ENCODE results near the gene SAMD4B. TPM values are rescaled to one million over a fixed set of nuclear protein-coding genes. Genes with fewer than 3 reads are reported as not detected.

Gene SAMD4B
- total RNA-seq, 4 donors from 2014 or later: 103 to 193 (median 115) TPM

- H3K27ac ChIP-seq: no peak overlapping the region
- H3K9me3 ChIP-seq: no peaks in the 10 kb centered on the region
- TF ChIP-seq POLR2A (IDR thresholded peaks at IDR 0.05) (no peak), EP300 (IDR thresholded peaks at IDR 0.05) (no peak)
- TF ChIP-seq, protein P1, sequence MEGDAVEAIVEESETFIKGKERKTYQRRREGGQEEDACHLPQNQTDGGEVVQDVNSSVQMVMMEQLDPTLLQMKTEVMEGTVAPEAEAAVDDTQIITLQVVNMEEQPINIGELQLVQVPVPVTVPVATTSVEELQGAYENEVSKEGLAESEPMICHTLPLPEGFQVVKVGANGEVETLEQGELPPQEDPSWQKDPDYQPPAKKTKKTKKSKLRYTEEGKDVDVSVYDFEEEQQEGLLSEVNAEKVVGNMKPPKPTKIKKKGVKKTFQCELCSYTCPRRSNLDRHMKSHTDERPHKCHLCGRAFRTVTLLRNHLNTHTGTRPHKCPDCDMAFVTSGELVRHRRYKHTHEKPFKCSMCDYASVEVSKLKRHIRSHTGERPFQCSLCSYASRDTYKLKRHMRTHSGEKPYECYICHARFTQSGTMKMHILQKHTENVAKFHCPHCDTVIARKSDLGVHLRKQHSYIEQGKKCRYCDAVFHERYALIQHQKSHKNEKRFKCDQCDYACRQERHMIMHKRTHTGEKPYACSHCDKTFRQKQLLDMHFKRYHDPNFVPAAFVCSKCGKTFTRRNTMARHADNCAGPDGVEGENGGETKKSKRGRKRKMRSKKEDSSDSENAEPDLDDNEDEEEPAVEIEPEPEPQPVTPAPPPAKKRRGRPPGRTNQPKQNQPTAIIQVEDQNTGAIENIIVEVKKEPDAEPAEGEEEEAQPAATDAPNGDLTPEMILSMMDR (IDR thresholded peaks at IDR 0.05): no peak
- peaks cover 0 to 19% of the 10 kb centered on the region in 2 donors for H3K27me3 ChIP-seq
- WGBS, 2 donors: 93 to 94% methylated on average over 4 of the region's 4 CpGs
- no peak overlapping the region for H3K4me3 ChIP-seq
- H3K4me1 ChIP-seq: peaks cover 0 to 9% (median 6%) of the 10 kb centered on the region in 4 donors
- DNase-seq (ENCODE audit: low spot score in 2 of 2): no peak
- H3K36me3 ChIP-seq: peaks cover 0 to 15% (median 0%) of the 10 kb centered on the region in 3 donors
These were observed 23.5 kb upstream of the SAMD4B start for GRCh38 chr19:39318690-39319089.

DNA sequence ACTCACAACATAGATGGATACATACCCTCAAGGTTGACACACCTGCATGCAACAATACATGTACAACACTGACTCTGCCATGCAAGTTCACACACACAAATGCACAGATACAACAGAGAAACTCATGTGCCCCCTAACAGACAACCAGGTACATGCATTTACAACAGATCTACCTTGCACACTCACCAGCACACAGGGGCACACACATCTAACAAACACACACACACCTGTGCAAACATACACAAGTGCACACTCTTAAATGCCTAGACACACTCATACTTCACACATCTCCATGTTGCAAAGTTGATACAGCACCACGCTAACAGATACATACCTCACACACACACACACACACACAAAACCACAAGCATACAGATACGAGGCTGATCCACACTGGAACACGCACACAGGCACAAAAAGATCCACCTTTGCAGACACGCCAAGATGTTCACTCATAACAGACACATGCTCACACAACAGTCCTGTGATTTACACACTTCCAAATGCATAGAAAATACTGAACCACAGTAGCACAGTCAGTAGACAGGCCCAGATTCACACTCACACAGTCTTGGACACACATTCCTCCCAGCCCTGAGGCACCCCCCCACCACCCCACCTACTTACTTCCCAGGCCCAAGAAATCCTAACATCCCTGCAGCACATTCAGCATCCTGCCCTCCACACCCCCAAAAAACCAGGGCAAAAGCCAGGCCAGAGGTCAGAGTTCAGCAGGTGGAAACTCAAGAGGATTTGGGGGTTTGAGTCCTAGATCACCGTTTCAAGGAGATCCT, 22.9 kb upstream of the SAMD4B start:
- Histone ChIP-seq H3K27ac (no peak overlapping the region), H3K4me1 (peaks cover 0 to 9% (median 6%) of the 10 kb centered on the region in 4 donors), H3K9me3 (no peaks in the 10 kb centered on the region), H3K4me3 (no peak overlapping the region), H3K27me3 (peaks cover 0 to 19% of the 10 kb centered on the region in 2 donors), H3K36me3 (peaks cover 0 to 9% (median 0%) of the 10 kb centered on the region in 3 donors)
- TF ChIP-seq, protein P1 (IDR thresholded peaks at IDR 0.05): no peak
- TF ChIP-seq EP300 (IDR thresholded peaks at IDR 0.05): no peak
- no peak for TF ChIP-seq POLR2A (IDR thresholded peaks at IDR 0.05)
- DNase-seq (ENCODE audit: low spot score in 2 of 2): no peak
- 77 to 89% methylated on average over 4 to 5 of the region's 5 CpGs for WGBS, 2 donors

DNA sequence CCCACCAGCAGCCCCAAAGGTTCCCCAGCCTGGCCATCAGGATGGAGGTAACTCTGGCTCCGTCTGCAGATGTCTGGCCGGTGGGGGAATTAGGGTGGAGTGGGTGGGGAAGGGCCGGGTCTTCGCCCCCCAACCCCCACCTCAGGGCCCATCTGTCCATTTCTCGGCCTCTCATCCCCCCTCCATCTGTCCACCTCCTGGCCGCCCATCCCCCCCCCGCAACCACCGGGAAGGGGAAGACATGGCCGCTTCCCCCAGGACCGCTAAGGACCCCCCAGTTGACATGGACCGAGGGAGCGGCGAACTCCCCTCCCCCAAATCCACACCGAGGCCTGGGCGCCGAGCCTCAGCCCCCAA, 22.4 kb upstream of the SAMD4B start:
- Histone ChIP-seq H3K4me3 (peak overlapping the region in 2 of 4 donors; percentile 26 to 56), H3K9me3 (no peaks in the 10 kb centered on the region), H3K27ac (no peak overlapping the region)

DNA sequence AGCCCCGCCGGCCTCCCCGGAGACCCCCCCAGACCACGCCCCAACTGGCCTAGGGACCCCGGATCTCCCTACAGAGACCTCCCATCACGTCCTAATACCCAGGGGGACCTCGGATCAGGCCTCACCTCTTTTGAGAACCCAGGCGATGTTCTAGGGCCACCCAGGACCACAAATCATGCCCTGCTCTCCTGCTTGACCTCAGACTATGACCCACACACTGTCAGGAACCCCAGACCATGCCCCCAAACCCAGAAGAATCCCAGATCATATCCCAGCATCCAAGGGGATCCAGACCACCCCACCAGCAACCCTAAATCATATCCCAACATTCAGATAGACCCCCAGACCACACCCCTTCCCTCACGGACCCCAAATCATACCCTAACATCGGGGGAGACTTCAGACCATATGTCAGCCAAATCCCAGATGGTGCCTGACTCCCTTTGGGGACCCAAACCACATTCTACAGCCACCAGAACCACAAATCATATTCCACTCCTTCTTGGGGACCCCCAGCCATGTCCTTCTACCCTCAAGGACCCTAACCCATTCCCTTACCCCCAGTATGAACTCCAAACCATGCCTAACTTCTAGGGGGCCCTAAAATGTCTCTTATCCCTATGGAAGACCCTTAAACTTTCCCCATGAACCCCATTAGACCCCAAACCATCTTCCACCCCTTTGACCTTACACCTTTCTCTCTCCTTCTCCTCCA, 20.9 kb upstream of the SAMD4B start:
- Histone ChIP-seq H3K4me3 (peak overlapping the region in 1 of 4 donors; percentile 56), H3K27ac (no peak overlapping the region), H3K9me3 (no peaks in the 10 kb centered on the region), H3K36me3 (no peaks in the 10 kb centered on the region), H3K4me1 (peaks cover 0 to 9% (median 6%) of the 10 kb centered on the region in 4 donors), H3K27me3 (peaks cover 0 to 19% of the 10 kb centered on the region in 2 donors)
- WGBS, 2 donors: 20 to 31% methylated on average over 5 to 9 of the region's 10 CpGs
- TF ChIP-seq EP300 (IDR thresholded peaks at IDR 0.05) (no peak), POLR2A (IDR thresholded peaks at IDR 0.05) (no peak)
- TF ChIP-seq, protein P1 (IDR thresholded peaks at IDR 0.05): no peak
- no peak for DNase-seq (ENCODE audit: low spot score in 2 of 2)

More for the DNA sequence above, 22.4 kb upstream of the SAMD4B start:
- no peak for DNase-seq (ENCODE audit: low spot score in 2 of 2)
- Histone ChIP-seq H3K27me3 (peaks cover 0 to 19% of the 10 kb centered on the region in 2 donors), H3K4me1 (peaks cover 0 to 9% (median 6%) of the 10 kb centered on the region in 4 donors), H3K36me3 (peaks cover 0 to 3% (median 0%) of the 10 kb centered on the region in 3 donors)
- TF ChIP-seq POLR2A (IDR thresholded peaks at IDR 0.05) (no peak), EP300 (IDR thresholded peaks at IDR 0.05) (no peak)
- TF ChIP-seq, protein P1 (IDR thresholded peaks at IDR 0.05): no peak
- WGBS, 2 donors: 30% methylated on average over 11 of the region's 16 CpGs; no CpG with 5 or more reads in 1 of the 2 donors

DNA sequence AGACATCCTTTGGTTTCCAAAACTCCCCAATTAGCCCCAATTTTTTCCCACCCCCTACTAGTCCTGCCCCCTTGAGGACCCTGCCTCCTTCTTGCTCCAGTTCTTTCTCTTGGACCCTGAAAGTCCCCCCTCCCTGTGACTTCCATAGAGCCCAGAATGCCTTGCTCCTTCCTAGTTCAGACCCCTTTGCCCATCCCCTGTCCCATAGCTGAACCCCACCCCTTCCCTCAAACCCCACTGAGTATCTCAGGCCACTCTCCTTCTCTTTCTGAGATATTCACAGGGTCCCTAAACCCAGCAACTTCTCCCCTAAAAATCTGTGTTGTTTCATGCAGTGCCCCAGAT, 20.4 kb upstream of the SAMD4B start:
- TF ChIP-seq, protein P1 (IDR thresholded peaks at IDR 0.05): no peak
- TF ChIP-seq POLR2A (IDR thresholded peaks at IDR 0.05) (no peak), EP300 (IDR thresholded peaks at IDR 0.05) (no peak)
- DNase-seq (ENCODE audit: low spot score in 2 of 2): no peak
- Histone ChIP-seq H3K36me3 (no peaks in the 10 kb centered on the region), H3K9me3 (no peaks in the 10 kb centered on the region), H3K4me1 (peaks cover 0 to 9% (median 6%) of the 10 kb centered on the region in 4 donors), H3K4me3 (no peak overlapping the region), H3K27ac (no peak overlapping the region), H3K27me3 (peaks cover 0 to 19% of the 10 kb centered on the region in 2 donors)
